ENCODE measurements around the gene ACBD4.

ACBD4 gene

GRCh38 chr17:45087504-45087975 lies 47.9 kb upstream of the ACBD4 start:
- no peaks in the 10 kb centered on the region for H3K9me3 ChIP-seq (ENCODE audit: low read length)
- H3K4me3 ChIP-seq (ENCODE audit: low read depth, low read length, poor library complexity, severe bottlenecking), result no peak overlapping the region
- no peaks in the 10 kb centered on the region for H3K9me2 ChIP-seq (ENCODE audit: low read depth, low read length)
- no peak overlapping the region for H3K4me2 ChIP-seq (ENCODE audit: low read length)
- no peaks in the 10 kb centered on the region for H3K27me3 ChIP-seq (ENCODE audit: insufficient read depth, low read length)
- peaks cover 98% of the 10 kb centered on the region for H3K36me3 ChIP-seq (ENCODE audit: insufficient read depth, low read length)
- no peaks in the 10 kb centered on the region for H3K4me1 ChIP-seq (ENCODE audit: insufficient read depth, low read length, severe bottlenecking)
- no peaks in the 10 kb centered on the region for H4K20me1 ChIP-seq (ENCODE audit: insufficient read depth, low read length)
- TF ChIP-seq EZH2 (IDR thresholded peaks at IDR 0.05; ENCODE audit: borderline replicate concordance, low read length), result no peak
- TF ChIP-seq, protein P1, sequence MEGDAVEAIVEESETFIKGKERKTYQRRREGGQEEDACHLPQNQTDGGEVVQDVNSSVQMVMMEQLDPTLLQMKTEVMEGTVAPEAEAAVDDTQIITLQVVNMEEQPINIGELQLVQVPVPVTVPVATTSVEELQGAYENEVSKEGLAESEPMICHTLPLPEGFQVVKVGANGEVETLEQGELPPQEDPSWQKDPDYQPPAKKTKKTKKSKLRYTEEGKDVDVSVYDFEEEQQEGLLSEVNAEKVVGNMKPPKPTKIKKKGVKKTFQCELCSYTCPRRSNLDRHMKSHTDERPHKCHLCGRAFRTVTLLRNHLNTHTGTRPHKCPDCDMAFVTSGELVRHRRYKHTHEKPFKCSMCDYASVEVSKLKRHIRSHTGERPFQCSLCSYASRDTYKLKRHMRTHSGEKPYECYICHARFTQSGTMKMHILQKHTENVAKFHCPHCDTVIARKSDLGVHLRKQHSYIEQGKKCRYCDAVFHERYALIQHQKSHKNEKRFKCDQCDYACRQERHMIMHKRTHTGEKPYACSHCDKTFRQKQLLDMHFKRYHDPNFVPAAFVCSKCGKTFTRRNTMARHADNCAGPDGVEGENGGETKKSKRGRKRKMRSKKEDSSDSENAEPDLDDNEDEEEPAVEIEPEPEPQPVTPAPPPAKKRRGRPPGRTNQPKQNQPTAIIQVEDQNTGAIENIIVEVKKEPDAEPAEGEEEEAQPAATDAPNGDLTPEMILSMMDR (IDR thresholded peaks at IDR 0.05; ENCODE audit: low read length), result no peak
- H3K27ac ChIP-seq (ENCODE audit: low read depth, low read length, poor library complexity, severe bottlenecking), result no peak overlapping the region
- H3F3A ChIP-seq (ENCODE audit: insufficient read depth, low read length), result no peaks in the 10 kb centered on the region
- H3K9ac ChIP-seq (ENCODE audit: low read length), result no peak overlapping the region
- no peak overlapping the region for H2AFZ ChIP-seq (ENCODE audit: low read length)
- H3K79me2 ChIP-seq (ENCODE audit: insufficient read depth, low read length), result no peaks in the 10 kb centered on the region

DNA sequence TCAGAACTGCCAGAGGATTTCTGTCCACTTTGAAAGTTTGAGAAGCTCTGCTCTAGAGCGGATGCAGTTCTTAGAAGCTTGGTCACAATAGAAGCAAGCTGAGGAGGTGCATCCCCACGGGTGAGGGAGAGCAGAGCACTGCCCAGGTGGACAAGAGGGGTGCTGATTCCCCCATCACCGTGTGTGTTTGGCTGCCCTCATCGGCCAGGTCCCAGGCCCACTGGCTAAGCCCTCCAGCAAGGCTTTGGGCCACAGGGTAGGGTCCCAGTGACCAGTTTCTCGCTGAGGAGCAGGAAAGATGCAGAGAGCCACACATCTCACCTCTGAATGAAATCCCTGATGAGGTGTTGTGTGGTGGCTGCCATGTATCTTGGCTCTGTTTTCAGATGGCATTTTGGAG lies 47.5 kb upstream of the ACBD4 start:
- Histone ChIP-seq H3F3A (ENCODE audit: insufficient read depth, low read length) (no peaks in the 10 kb centered on the region), H3K9ac (ENCODE audit: low read length) (no peak overlapping the region), H3K36me3 (ENCODE audit: insufficient read depth, low read length) (peaks cover 98% of the 10 kb centered on the region), H3K79me2 (ENCODE audit: insufficient read depth, low read length) (no peaks in the 10 kb centered on the region), H3K27me3 (ENCODE audit: insufficient read depth, low read length) (no peaks in the 10 kb centered on the region), H3K4me2 (ENCODE audit: low read length) (no peak overlapping the region), H4K20me1 (ENCODE audit: insufficient read depth, low read length) (no peaks in the 10 kb centered on the region), H3K27ac (ENCODE audit: low read depth, low read length, poor library complexity, severe bottlenecking) (no peak overlapping the region), H3K9me3 (ENCODE audit: low read length) (no peaks in the 10 kb centered on the region), H2AFZ (ENCODE audit: low read length) (no peak overlapping the region), H3K4me3 (ENCODE audit: low read depth, low read length, poor library complexity, severe bottlenecking) (no peak overlapping the region), H3K9me2 (ENCODE audit: low read depth, low read length) (no peaks in the 10 kb centered on the region), H3K4me1 (ENCODE audit: insufficient read depth, low read length, severe bottlenecking) (no peaks in the 10 kb centered on the region)
- TF ChIP-seq, protein P1 (IDR thresholded peaks at IDR 0.05; ENCODE audit: low read length), result no peak
- no peak for TF ChIP-seq EZH2 (IDR thresholded peaks at IDR 0.05; ENCODE audit: borderline replicate concordance, low read length)

- Histone ChIP-seq H3K27me3 (ENCODE audit: insufficient read depth, low read length) (no peaks in the 10 kb centered on the region), H3K9me3 (ENCODE audit: low read length) (no peaks in the 10 kb centered on the region), H3K4me1 (ENCODE audit: insufficient read depth, low read length, severe bottlenecking) (no peaks in the 10 kb centered on the region), H2AFZ (ENCODE audit: low read length) (no peak overlapping the region), H3K9ac (ENCODE audit: low read length) (no peak overlapping the region), H3K27ac (ENCODE audit: low read depth, low read length, poor library complexity, severe bottlenecking) (no peak overlapping the region), H3K79me2 (ENCODE audit: insufficient read depth, low read length) (no peaks in the 10 kb centered on the region), H4K20me1 (ENCODE audit: insufficient read depth, low read length) (no peaks in the 10 kb centered on the region), H3K4me2 (ENCODE audit: low read length) (no peak overlapping the region), H3K4me3 (ENCODE audit: low read depth, low read length, poor library complexity, severe bottlenecking) (no peak overlapping the region), H3K36me3 (ENCODE audit: insufficient read depth, low read length) (peaks cover 98% of the 10 kb centered on the region), H3K9me2 (ENCODE audit: low read depth, low read length) (no peaks in the 10 kb centered on the region), H3F3A (ENCODE audit: insufficient read depth, low read length) (no peaks in the 10 kb centered on the region)
- TF ChIP-seq EZH2 (IDR thresholded peaks at IDR 0.05; ENCODE audit: borderline replicate concordance, low read length), result no peak
- TF ChIP-seq, protein P1 (IDR thresholded peaks at IDR 0.05; ENCODE audit: low read length), result no peak
These were observed 46.7 kb upstream of the ACBD4 start for GRCh38 chr17:45088741-45089140.
